ENCODE data around the gene CAB39L. TPM values are rescaled to one million over a fixed set of nuclear protein-coding genes. Genes with fewer than 3 reads are reported as not detected.

The CAB39L gene
- total and polyA plus RNA-seq, 2 donors (not counting 3 experiments of a cell fraction or from before 2014, with no cell fraction given): 3.1 to 7.2 TPM

GRCh38 chr13:49457221-49457620 lies 13.4 kb upstream of the CAB39L start:
- peak; percentile 44 for DNase-seq (ENCODE audit: low read depth, low spot score)
- intact Hi-C loops (cut with micrococcal nuclease): no loop called here
- TF ChIP-seq POLR2AphosphoS5 (IDR thresholded peaks at IDR 0.05; ENCODE audit: insufficient read depth, low read depth, low read length): no peak
- TF ChIP-seq JUN (IDR thresholded peaks at IDR 0.05; ENCODE audit: borderline replicate concordance, insufficient read depth, insufficient read length, low read depth): peak; percentile 26
- no peak for TF ChIP-seq MYC (IDR thresholded peaks at IDR 0.05; ENCODE audit: low read depth, low read length)
- no peak for TF ChIP-seq CTCF (IDR thresholded peaks at IDR 0.05; ENCODE audit: extremely low read depth in 1 of 2, insufficient read depth in 1 of 2, low read depth in 1 of 2, low read length in 2 of 2)

GRCh38 chr13:49456156-49456555 lies 12.3 kb upstream of the CAB39L start:
- Histone ChIP-seq H3K27ac (ENCODE audit: insufficient read depth, low read depth, low read length) (no peak overlapping the region), H3K9ac (replicated peaks; ENCODE audit: extremely low read depth, insufficient read depth, low read length) (no peak overlapping the region), H2AFZ (ENCODE audit: low read depth, low read length) (no peak overlapping the region), H3K79me2 (ENCODE audit: control insufficient read depth, insufficient read depth, low read length) (no peaks in the 10 kb centered on the region), H3K9me1 (replicated peaks; ENCODE audit: control insufficient read depth, extremely low read depth, insufficient read depth, low read length) (no peaks in the 10 kb centered on the region), H3K4me2 (ENCODE audit: insufficient read depth, low read length) (no peak overlapping the region), H3K4me3 (replicated peaks in 1 of 3; ENCODE audit: insufficient read depth in 1 of 3, low read depth in 1 of 3, low read length in 3 of 3) (no peak overlapping the region), H3K4me1 (ENCODE audit: control insufficient read depth, extremely low read depth, insufficient read depth, low read length) (peaks cover 6% of the 10 kb centered on the region), H3K27me3 (ENCODE audit: control insufficient read depth in 2 of 2, insufficient read depth in 2 of 2, low read length in 2 of 2) (peaks cover 3 to 7% of the 10 kb centered on the region in 2 experiments), H3K36me3 (ENCODE audit: control insufficient read depth in 2 of 2, extremely low read depth in 1 of 2, insufficient read depth in 2 of 2, low read length in 2 of 2) (no peaks in the 10 kb centered on the region), H3K9me3 (replicated peaks; ENCODE audit: control insufficient read depth, insufficient read depth, low read length) (no peaks in the 10 kb centered on the region), H4K20me1 (replicated peaks; ENCODE audit: control insufficient read depth, extremely low read depth, insufficient read depth, low read length) (peaks cover 3% of the 10 kb centered on the region)
- CTCF ChIA-PET: no interaction called here
- POLR2A ChIA-PET: no interaction called here
- no peak for DNase-seq (ENCODE audit: low read depth, low spot score)
- no TSS peak for BruUV-seq (replicated peaks)
- FAIRE-seq: no peak
- intact Hi-C loops (cut with micrococcal nuclease): no loop called here
- TF ChIP-seq CTCF (IDR thresholded peaks at IDR 0.05; ENCODE audit: extremely low read depth in 1 of 2, insufficient read depth in 1 of 2, low read depth in 1 of 2, low read length in 2 of 2) (no peak), JUN (IDR thresholded peaks at IDR 0.05; ENCODE audit: borderline replicate concordance, insufficient read depth, insufficient read length, low read depth) (no peak), MYC (IDR thresholded peaks at IDR 0.05; ENCODE audit: low read depth, low read length) (no peak), FOS (IDR thresholded peaks at IDR 0.05; ENCODE audit: borderline replicate concordance, insufficient read depth, low read length) (no peak), MAX (IDR thresholded peaks at IDR 0.05; ENCODE audit: insufficient read depth, insufficient read length) (no peak), EZH2 (IDR thresholded peaks at IDR 0.05; ENCODE audit: borderline replicate concordance, low read depth, low read length, severe bottlenecking) (no peak), POLR2AphosphoS5 (IDR thresholded peaks at IDR 0.05; ENCODE audit: insufficient read depth, low read depth, low read length) (no peak), GATA2 (IDR thresholded peaks at IDR 0.05; ENCODE audit: insufficient read depth, insufficient read length, low read depth, low read length) (no peak), POLR2A (IDR thresholded peaks at IDR 0.05; ENCODE audit: low read depth, low read length) (no peak)
- dilution Hi-C loops (cut with MboI; ENCODE audit: extremely low pct_ligation_motif_present, low sequenced_read_pairs): no loop called here

More at GRCh38 chr13:49457221-49457620, 13.4 kb upstream of the CAB39L start:
- Histone ChIP-seq H3K27me3 (ENCODE audit: control insufficient read depth in 2 of 2, insufficient read depth in 2 of 2, low read length in 2 of 2) (peaks cover 3 to 6% of the 10 kb centered on the region in 2 experiments), H4K20me1 (replicated peaks; ENCODE audit: control insufficient read depth, extremely low read depth, insufficient read depth, low read length) (peaks cover 3% of the 10 kb centered on the region), H3K79me2 (ENCODE audit: control insufficient read depth, insufficient read depth, low read length) (no peaks in the 10 kb centered on the region), H3K9ac (replicated peaks; ENCODE audit: extremely low read depth, insufficient read depth, low read length) (no peak overlapping the region), H3K27ac (ENCODE audit: insufficient read depth, low read depth, low read length) (no peak overlapping the region), H3K4me2 (ENCODE audit: insufficient read depth, low read length) (peak overlapping the region; percentile 8), H3K9me1 (replicated peaks; ENCODE audit: control insufficient read depth, extremely low read depth, insufficient read depth, low read length) (no peaks in the 10 kb centered on the region), H2AFZ (ENCODE audit: low read depth, low read length) (no peak overlapping the region), H3K36me3 (ENCODE audit: control insufficient read depth in 2 of 2, extremely low read depth in 1 of 2, insufficient read depth in 2 of 2, low read length in 2 of 2) (no peaks in the 10 kb centered on the region), H3K9me3 (replicated peaks; ENCODE audit: control insufficient read depth, insufficient read depth, low read length) (no peaks in the 10 kb centered on the region), H3K4me3 (replicated peaks in 1 of 3; ENCODE audit: insufficient read depth in 1 of 3, low read depth in 1 of 3, low read length in 3 of 3) (no peak overlapping the region), H3K4me1 (ENCODE audit: control insufficient read depth, extremely low read depth, insufficient read depth, low read length) (peaks cover 6% of the 10 kb centered on the region)
- FAIRE-seq: no peak
- dilution Hi-C loops (cut with MboI; ENCODE audit: extremely low pct_ligation_motif_present, low sequenced_read_pairs): no loop called here
- CTCF ChIA-PET: interaction anchor here (1.3 to 1.5 kb wide), 2 partner anchors 11 to 13 kb away, joined by 3 to 6 read pairs; partner anchors contain the start of genes CAB39L and SETDB2
- POLR2A ChIA-PET: no interaction called here
- no TSS peak for BruUV-seq (replicated peaks)

Data from endothelial cell of umbilical vein (primary cell).